DND-41 (cell line): ENCODE results near the gene MYNN.
A peak's percentile ranks its signal among the peaks of the same experiment; 100 is the strongest.

Experiments
- CTCF ChIP-seq: IDR thresholded peaks from 2 replicates; pipeline ENCODE4 v1.5.1; 2012; ENCODE audit warnings: borderline replicate concordance, low read length, moderate library complexity, mild to moderate bottlenecking; ENCODE audit not compliant: poor library complexity, severe bottlenecking; ENCODE audit errors: extremely low read depth
- EZH2 ChIP-seq: IDR thresholded peaks from 3 replicates; pipeline ENCODE4 v1.6.1; 2012; ENCODE audit warnings: borderline replicate concordance, low read depth, mild to moderate bottlenecking, moderate library complexity, low read length, inconsistent platforms; ENCODE audit not compliant: severe bottlenecking

- TF ChIP-seq CTCF: no peak
- peak; percentile 53 for TF ChIP-seq EZH2
These were observed 39.4 kb downstream of the MYNN start, which contains the start of the genes LRRC34 and LRRIQ4 for GRCh38 chr3:169812332-169813235.
